ENCODE data around the gene MSANTD1.

DNA sequence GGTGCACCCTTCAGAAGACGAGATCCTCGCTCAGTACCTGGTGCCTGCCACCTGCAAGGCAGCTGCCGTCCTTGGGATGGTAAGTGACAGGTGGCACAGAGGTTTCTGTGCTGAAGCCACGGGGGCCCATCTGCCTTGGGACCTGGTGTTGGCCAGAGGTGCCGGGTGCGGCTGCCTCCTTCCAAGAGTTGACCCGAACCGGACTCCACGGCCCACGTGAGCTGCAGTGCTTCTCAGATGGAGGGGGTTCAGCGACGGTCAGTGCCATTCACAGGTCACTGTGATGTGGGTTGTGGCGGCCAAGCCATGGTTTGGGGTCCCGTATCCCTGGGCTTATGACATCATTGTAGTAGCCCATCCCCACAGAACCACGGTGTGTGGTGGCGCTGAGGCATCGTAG is 19.0 kb upstream of the MSANTD1 start:
- TF ChIP-seq POLR2A (IDR thresholded peaks at IDR 0.05) (no peak), POLR2AphosphoS5 (IDR thresholded peaks at IDR 0.05) (no peak)
- TF ChIP-seq, protein P1, sequence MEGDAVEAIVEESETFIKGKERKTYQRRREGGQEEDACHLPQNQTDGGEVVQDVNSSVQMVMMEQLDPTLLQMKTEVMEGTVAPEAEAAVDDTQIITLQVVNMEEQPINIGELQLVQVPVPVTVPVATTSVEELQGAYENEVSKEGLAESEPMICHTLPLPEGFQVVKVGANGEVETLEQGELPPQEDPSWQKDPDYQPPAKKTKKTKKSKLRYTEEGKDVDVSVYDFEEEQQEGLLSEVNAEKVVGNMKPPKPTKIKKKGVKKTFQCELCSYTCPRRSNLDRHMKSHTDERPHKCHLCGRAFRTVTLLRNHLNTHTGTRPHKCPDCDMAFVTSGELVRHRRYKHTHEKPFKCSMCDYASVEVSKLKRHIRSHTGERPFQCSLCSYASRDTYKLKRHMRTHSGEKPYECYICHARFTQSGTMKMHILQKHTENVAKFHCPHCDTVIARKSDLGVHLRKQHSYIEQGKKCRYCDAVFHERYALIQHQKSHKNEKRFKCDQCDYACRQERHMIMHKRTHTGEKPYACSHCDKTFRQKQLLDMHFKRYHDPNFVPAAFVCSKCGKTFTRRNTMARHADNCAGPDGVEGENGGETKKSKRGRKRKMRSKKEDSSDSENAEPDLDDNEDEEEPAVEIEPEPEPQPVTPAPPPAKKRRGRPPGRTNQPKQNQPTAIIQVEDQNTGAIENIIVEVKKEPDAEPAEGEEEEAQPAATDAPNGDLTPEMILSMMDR (IDR thresholded peaks at IDR 0.05): no peak
